Retinal pigment epithelial cell (primary cell): ENCODE measurements around the gene PDYN.

Source experiments
- DNase-seq: peaks from one replicate; pipeline ENCODE4 v3.0.0-alpha.2; 2010; ENCODE audit warnings: low read depth
- H3K4me3 ChIP-seq: 2 replicates; pipeline ENCODE4 v1.5.1; 2011; ENCODE audit warnings: mild to moderate bottlenecking, low read length, control low read depth, moderate library complexity
- TF ChIP-seq, protein P1 (sequence below): conservative IDR thresholded peaks from 2 replicates; pipeline ENCODE4 v1.5.1; 2011; ENCODE audit warnings: low read depth, low read length, control low read depth, inconsistent platforms

PDYN gene

DNA sequence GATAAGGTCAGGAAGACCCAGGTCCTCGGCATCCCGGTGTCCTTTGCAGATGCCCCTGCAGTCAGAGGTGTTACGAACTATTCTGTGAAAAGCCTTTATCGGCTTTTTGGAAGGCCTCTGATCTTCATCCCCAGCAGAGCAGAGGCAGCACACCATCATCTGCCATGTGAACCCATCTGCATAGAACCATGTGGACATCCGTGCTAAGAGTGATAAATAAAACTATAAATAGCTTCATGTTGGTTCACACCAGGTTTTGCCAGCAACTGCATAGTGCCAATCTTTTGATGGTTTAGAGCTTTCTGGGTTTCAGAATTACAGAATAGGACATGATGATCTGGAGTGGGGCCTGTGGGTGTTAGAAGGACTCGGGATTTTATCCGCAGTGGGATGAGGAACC, 65.1 kb downstream of the PDYN start:
- DNase-seq = no peak
- TF ChIP-seq, protein P1, sequence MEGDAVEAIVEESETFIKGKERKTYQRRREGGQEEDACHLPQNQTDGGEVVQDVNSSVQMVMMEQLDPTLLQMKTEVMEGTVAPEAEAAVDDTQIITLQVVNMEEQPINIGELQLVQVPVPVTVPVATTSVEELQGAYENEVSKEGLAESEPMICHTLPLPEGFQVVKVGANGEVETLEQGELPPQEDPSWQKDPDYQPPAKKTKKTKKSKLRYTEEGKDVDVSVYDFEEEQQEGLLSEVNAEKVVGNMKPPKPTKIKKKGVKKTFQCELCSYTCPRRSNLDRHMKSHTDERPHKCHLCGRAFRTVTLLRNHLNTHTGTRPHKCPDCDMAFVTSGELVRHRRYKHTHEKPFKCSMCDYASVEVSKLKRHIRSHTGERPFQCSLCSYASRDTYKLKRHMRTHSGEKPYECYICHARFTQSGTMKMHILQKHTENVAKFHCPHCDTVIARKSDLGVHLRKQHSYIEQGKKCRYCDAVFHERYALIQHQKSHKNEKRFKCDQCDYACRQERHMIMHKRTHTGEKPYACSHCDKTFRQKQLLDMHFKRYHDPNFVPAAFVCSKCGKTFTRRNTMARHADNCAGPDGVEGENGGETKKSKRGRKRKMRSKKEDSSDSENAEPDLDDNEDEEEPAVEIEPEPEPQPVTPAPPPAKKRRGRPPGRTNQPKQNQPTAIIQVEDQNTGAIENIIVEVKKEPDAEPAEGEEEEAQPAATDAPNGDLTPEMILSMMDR = no peak
- H3K4me3 ChIP-seq = no peak overlapping the region
